Naive thymus-derived CD4-positive, alpha-beta T cell (primary cell): ENCODE results near the gene ING3. TPM values are rescaled to one million over a fixed set of nuclear protein-coding genes. Genes with fewer than 3 reads are reported as not detected.

Source experiments
- ATAC-seq: fragments of 150-1000 bp; cut with Tn5 transposase; 2 replicates; pipeline ENCODE4 v1.10.0; 2021; ENCODE audit warnings: mild to moderate bottlenecking, moderate library complexity
- CTCF ChIA-PET: fragments of 350-600 bp; sonication (Branson Sonifier 250); formaldehyde crosslinking; loops from one replicate; lab custom pipeline; 2021; ENCODE audit warnings: antibody characterized with exemption; lab: Charles Lee
- POLR2A ChIA-PET: fragments of 350-600 bp; sonication (Branson Sonifier 250); formaldehyde crosslinking; loops from one replicate; lab custom pipeline; 2021; ENCODE audit warnings: antibody characterized with exemption, inconsistent platforms; lab: Charles Lee
- DNase-seq, 9 donors: peaks; one replicate each; pipeline versions ENCODE4 v3.0.0 to v3.0.0-alpha.2; 2020 to 2022; ENCODE audit warnings: mixed read lengths in 1 of 9
- H3K27ac ChIP-seq: one replicate; pipeline ENCODE4 v1.7.0; 2013; ENCODE audit warnings: mild to moderate bottlenecking, low read depth, low read length, moderate library complexity
- H3K27me3 ChIP-seq, 2 donors: one replicate each; pipeline ENCODE4 v1.7.0; 2013; ENCODE audit warnings: low read length in 2 of 2, mild to moderate bottlenecking in 2 of 2, moderate library complexity in 2 of 2; ENCODE audit not compliant: control insufficient read depth in 2 of 2, insufficient read depth in 2 of 2
- H3K36me3 ChIP-seq, 3 experiments: 1 replicate in 2 of 3; 2 replicates in 1 of 3; pipeline ENCODE4 v1.7.0; 2013; ENCODE audit warnings: low read length in 3 of 3, mild to moderate bottlenecking in 3 of 3, moderate library complexity in 1 of 3; ENCODE audit not compliant: insufficient read depth in 3 of 3, control insufficient read depth in 2 of 3
- H3K4me1 ChIP-seq, 2 donors: one replicate each; pipeline ENCODE4 v1.7.0; 2013; ENCODE audit warnings: low read length in 2 of 2, mild to moderate bottlenecking in 2 of 2, moderate library complexity in 1 of 2; ENCODE audit not compliant: control insufficient read depth in 2 of 2, insufficient read depth in 2 of 2
- H3K4me3 ChIP-seq: 2 replicates; pipeline ENCODE4 v1.7.0; 2013; ENCODE audit warnings: mild to moderate bottlenecking, low read length
- H3K9me3 ChIP-seq, 3 experiments: 1 replicate in 2 of 3; 2 replicates in 1 of 3; pipeline ENCODE4 v1.7.0; 2013; ENCODE audit warnings: low read length in 3 of 3; ENCODE audit not compliant: control insufficient read depth in 2 of 3
- H3K27ac Mint-ChIP-seq, 9 donors: one replicate each; pipeline ENCODE4 v1.8.0; 2020 to 2022; ENCODE audit warnings: mixed read lengths in 9 of 9, mild to moderate bottlenecking in 8 of 9, moderate library complexity in 5 of 9, inconsistent platforms in 2 of 9
- H3K27me3 Mint-ChIP-seq, 5 donors: one replicate each; pipeline ENCODE4 v1.8.0; 2021 to 2022; ENCODE audit warnings: mixed read lengths in 5 of 5, mild to moderate bottlenecking in 1 of 5
- H3K36me3 Mint-ChIP-seq, 5 donors: one replicate each; pipeline ENCODE4 v1.8.0; 2020 to 2022; ENCODE audit warnings: mixed read lengths in 5 of 5, mild to moderate bottlenecking in 3 of 5, inconsistent platforms in 1 of 5
- H3K4me1 Mint-ChIP-seq, 7 donors: one replicate each; pipeline ENCODE4 v1.8.0; 2020 to 2022; ENCODE audit warnings: mixed read lengths in 7 of 7, mild to moderate bottlenecking in 3 of 7, inconsistent platforms in 1 of 7
- H3K4me3 Mint-ChIP-seq, 10 donors: one replicate each; pipeline ENCODE4 v1.8.0; 2020 to 2022; ENCODE audit warnings: mild to moderate bottlenecking in 10 of 10, mixed read lengths in 10 of 10, moderate library complexity in 6 of 10, inconsistent platforms in 2 of 10
- H3K9me3 Mint-ChIP-seq, 11 donors: one replicate each; pipeline ENCODE4 v1.8.0; 2020 to 2022; ENCODE audit warnings: mixed read lengths in 11 of 11, mild to moderate bottlenecking in 4 of 11, inconsistent platforms in 1 of 11, moderate library complexity in 1 of 11
- intact Hi-C, 2 donors: fragments of 100-400 bp; cut with micrococcal nuclease; formaldehyde crosslinking; loops; one replicate each; pipeline ENCODE4 v1.15.1; 2023
- polyA plus RNA-seq, 2 donors: library from polyadenylated mRNA; unstranded; fragments of 300-500 nt; fragmentation: Illumina TruSeq; gene quantifications; one replicate each; pipeline ENCODE4 v1.2.3, GENCODE V29; 2021
- total RNA-seq, 6 experiments: library from RNA in 5 of 6; stranded (reverse) in 5 of 6; gene quantifications; 1 replicate in 5 of 6; 2 replicates in 1 of 6; pipeline ENCODE4 v1.2.3 and lab custom pipeline; 2021 to 2026

ING3 gene
- total and polyA plus RNA-seq, 7 experiments from 2014 or later, result 26.4 to 36.1 (median 29.9) TPM

DNA sequence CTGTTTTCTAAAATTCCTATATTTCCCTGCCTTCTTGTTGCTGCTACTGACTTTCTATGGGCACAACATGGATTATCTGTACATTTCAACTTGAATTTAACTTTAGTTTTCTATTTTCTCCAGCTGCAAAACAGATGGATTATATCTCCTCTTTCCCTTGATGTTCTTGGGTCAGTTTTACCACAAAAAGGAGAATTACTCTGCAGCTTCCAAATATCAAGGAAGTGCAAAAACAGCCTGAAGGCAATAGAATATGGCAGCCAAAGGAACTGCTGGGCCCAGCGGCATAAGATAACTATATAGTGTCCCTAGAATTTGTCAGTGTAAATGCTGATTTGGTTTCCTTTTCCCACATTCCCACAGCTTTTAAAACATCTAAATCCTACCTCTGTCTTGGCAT is 67.0 kb downstream of the ING3 start:
- no peaks in the 10 kb centered on the region for H3K4me1 ChIP-seq
- no peaks in the 10 kb centered on the region for H3K27me3 ChIP-seq
- H3K27ac ChIP-seq, result no peak overlapping the region
- no peaks in the 10 kb centered on the region for H3K36me3 ChIP-seq
- ChIA-PET CTCF (no interaction called here), POLR2A (no interaction called here)
- H3K9me3 ChIP-seq, result no peaks in the 10 kb centered on the region
- no peak overlapping the region for H3K4me3 ChIP-seq
- Mint-ChIP-seq H3K4me3 (no peak overlapping the region), H3K4me1 (no peaks in the 10 kb centered on the region), H3K9me3 (no peaks in the 10 kb centered on the region), H3K36me3 (no peaks in the 10 kb centered on the region), H3K27me3 (peaks cover 0 to 10% (median 4%) of the 10 kb centered on the region in 5 donors), H3K27ac (no peak overlapping the region)
- DNase-seq, result no peak
- no peak for ATAC-seq
- intact Hi-C loops, result no loop called here

DNA sequence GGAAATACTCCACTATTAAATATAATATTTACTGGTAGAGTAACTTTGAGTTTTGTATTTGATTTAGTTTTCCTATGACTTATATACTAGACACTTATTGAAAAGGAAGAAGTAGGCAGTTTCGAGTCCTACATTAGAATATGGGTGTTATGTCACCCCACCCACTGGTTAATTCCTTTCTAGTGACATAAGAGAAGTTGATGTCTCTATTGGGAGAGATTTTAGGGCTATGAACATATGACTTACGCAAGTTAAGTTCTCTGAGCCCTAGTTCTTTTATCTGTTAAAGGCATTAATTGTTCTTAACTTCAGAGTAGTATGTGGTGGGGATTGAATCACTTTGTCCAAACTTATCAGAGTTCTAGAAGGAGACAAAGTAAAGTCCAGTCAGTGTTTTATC is 68.4 kb downstream of the ING3 start:
- Mint-ChIP-seq H3K4me3 (no peak overlapping the region), H3K4me1 (no peaks in the 10 kb centered on the region), H3K9me3 (no peaks in the 10 kb centered on the region), H3K27me3 (peaks cover 0 to 14% (median 1%) of the 10 kb centered on the region in 5 donors), H3K36me3 (no peaks in the 10 kb centered on the region), H3K27ac (no peak overlapping the region)
- CTCF ChIA-PET, result no interaction called here
- no peaks in the 10 kb centered on the region for H3K4me1 ChIP-seq
- H3K9me3 ChIP-seq, result no peaks in the 10 kb centered on the region
- no peak overlapping the region for H3K4me3 ChIP-seq
- peak; percentile 69 for ATAC-seq
- no peak for DNase-seq
- POLR2A ChIA-PET, result no interaction called here
- intact Hi-C loops, result no loop called here
- no peak overlapping the region for H3K27ac ChIP-seq
- peaks cover 0 to 4% of the 10 kb centered on the region in 2 donors for H3K27me3 ChIP-seq
- no peaks in the 10 kb centered on the region for H3K36me3 ChIP-seq

DNA sequence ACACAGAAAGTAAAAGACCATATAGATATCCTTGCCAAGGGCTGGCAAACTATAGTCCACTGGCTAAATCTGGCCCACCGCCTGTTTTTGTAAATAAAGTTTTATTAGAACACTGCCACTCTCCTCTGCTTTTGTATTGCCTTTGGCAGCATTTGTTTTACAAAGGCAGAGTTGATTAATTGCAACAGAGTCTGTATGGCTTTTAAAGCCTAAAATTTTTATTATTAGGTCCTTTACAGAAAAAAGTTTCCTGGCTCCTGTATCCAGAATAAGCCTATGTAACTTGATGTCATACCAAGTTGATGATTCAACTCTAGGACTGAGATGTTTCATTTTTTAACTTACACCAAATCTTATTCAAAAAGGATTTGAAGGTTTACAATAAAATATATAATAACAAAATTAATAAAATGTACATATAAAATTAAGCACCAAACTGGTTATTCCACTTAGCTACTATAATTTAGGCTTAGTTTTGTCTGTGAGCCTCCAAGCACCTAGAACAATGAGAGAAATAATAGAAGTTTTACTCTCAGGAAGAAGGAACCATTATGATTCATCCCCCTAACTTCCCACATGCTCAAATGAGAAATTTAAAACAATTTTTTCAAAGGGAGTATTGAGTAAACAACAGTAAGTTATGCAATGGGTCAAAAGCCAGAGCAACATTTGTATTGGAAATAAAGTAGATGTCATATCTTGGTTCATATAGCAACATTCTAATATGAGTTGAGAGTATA is 69.8 kb downstream of the ING3 start:
- Histone ChIP-seq H3K9me3 (no peaks in the 10 kb centered on the region), H3K4me1 (no peaks in the 10 kb centered on the region), H3K36me3 (no peaks in the 10 kb centered on the region), H3K27me3 (peaks cover 0 to 4% of the 10 kb centered on the region in 2 donors), H3K27ac (no peak overlapping the region), H3K4me3 (no peak overlapping the region)
- ATAC-seq (peak; percentile 66), DNase-seq (no peak)
- Mint-ChIP-seq H3K27ac (no peak overlapping the region), H3K4me3 (no peak overlapping the region), H3K9me3 (no peaks in the 10 kb centered on the region), H3K36me3 (no peaks in the 10 kb centered on the region), H3K27me3 (peaks cover 0 to 16% (median under 1%) of the 10 kb centered on the region in 5 donors), H3K4me1 (peaks cover 0 to under 1% (median 0%) of the 10 kb centered on the region in 7 donors)
- intact Hi-C loops, result no loop called here
- ChIA-PET CTCF (no interaction called here), POLR2A (interaction anchor here (0.5 kb wide), 1 partner anchor 70 kb away, joined by 4 read pairs; the partner anchor contains the start of gene ING3)

DNA sequence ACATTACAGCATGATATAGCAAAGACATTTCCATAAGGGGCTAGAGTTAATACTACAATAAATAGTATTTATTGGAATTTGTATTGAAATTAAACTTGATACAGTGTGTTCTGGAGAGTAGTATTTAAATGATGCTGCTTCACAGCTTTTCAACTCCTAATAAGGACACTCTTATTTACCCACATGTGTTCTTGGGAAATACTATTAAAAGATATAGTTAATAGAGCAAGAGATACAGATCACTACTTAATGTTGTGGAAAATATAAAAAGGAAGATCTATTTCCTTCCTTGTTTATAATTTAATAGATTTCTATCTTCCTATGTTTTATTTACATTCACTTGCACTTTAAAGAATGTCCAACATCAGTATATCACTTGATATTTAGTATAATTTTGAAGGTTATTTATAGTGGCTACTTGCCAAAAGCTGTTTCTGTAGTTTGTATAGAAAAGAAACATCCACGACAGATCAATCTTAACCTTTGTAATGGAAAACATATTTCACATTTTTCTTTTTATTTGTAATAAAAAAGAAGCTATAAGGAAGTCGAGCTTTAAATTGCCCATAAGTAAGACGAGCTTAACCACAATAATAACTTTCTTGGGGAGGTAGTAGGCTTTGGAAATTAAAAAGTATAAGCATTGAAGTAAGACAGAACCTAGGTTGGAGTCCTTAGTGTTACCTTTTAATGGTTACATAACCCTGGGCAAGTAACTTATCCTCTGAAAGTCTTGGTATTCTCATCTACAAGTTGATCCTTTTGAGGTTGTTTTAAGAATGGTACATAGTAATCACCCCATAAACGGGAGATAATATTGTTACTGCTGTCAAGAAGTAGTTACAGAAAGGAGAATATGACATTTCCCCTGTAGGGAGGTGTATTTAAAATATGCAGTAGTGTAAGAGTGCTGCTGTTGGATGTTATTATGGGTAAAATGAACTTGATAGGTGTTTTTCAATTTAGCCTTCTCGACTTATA is 70.7 kb downstream of the ING3 start:
- CTCF ChIA-PET, result interaction anchor here (0.6 kb wide), 1 partner anchor 342 kb away, joined by 3 read pairs; no protein-coding TSS in a partner anchor
- no peak overlapping the region for H3K4me3 Mint-ChIP-seq
- no peak for DNase-seq
- POLR2A ChIA-PET, result interaction anchor here (0.5 kb wide), 1 partner anchor 71 kb away, joined by 4 read pairs; the partner anchor contains the start of gene ING3
- H3K27ac Mint-ChIP-seq, result no peak overlapping the region
- peaks cover 0 to 4% of the 10 kb centered on the region in 2 donors for H3K27me3 ChIP-seq
- H3K27me3 Mint-ChIP-seq, result peaks cover 6 to 21% (median 9%) of the 10 kb centered on the region in 5 donors
- H3K27ac ChIP-seq, result no peak overlapping the region
- no peaks in the 10 kb centered on the region for H3K36me3 Mint-ChIP-seq
- H3K36me3 ChIP-seq, result no peaks in the 10 kb centered on the region
- H3K9me3 ChIP-seq, result no peaks in the 10 kb centered on the region
- peaks cover 0 to 2% (median 0%) of the 10 kb centered on the region in 7 donors for H3K4me1 Mint-ChIP-seq
- peaks cover 0 to 5% (median 0%) of the 10 kb centered on the region in 11 donors for H3K9me3 Mint-ChIP-seq
- intact Hi-C loops, result no loop called here
- H3K4me1 ChIP-seq, result no peaks in the 10 kb centered on the region
- ATAC-seq, result no peak
- H3K4me3 ChIP-seq, result no peak overlapping the region

DNA sequence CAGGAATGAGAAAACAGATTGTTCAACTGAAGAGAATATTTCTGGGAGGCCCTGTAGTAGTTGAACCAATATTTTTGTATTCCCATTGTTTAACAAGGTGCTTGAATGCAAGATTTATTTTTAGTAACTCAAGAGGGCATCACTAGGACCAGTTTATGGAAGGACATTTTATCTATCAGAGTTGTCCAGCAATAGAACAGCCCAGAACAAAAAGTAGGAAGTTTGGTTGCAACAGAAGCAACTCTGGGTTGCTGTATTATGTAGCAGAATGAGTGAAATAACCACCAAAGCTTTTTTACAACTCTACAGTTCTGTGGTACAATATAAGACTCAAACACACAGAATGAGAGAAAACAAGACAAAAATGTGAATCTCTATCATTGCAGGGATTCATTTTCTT is 72.6 kb downstream of the ING3 start:
- Histone ChIP-seq H3K36me3 (no peaks in the 10 kb centered on the region), H3K4me3 (no peak overlapping the region), H3K4me1 (no peaks in the 10 kb centered on the region), H3K27me3 (peaks cover 0 to 4% of the 10 kb centered on the region in 2 donors), H3K9me3 (no peaks in the 10 kb centered on the region), H3K27ac (no peak overlapping the region)
- ATAC-seq, result peak; percentile 36
- Mint-ChIP-seq H3K4me3 (no peak overlapping the region), H3K27me3 (peaks cover 6 to 17% (median 11%) of the 10 kb centered on the region in 5 donors), H3K9me3 (peaks cover 0 to 6% (median 0%) of the 10 kb centered on the region in 11 donors), H3K36me3 (no peaks in the 10 kb centered on the region), H3K4me1 (peaks cover 0 to 2% (median 0%) of the 10 kb centered on the region in 7 donors), H3K27ac (no peak overlapping the region)
- ChIA-PET POLR2A (no interaction called here), CTCF (no interaction called here)
- no peak for DNase-seq
- intact Hi-C loops, result no loop called here

DNA sequence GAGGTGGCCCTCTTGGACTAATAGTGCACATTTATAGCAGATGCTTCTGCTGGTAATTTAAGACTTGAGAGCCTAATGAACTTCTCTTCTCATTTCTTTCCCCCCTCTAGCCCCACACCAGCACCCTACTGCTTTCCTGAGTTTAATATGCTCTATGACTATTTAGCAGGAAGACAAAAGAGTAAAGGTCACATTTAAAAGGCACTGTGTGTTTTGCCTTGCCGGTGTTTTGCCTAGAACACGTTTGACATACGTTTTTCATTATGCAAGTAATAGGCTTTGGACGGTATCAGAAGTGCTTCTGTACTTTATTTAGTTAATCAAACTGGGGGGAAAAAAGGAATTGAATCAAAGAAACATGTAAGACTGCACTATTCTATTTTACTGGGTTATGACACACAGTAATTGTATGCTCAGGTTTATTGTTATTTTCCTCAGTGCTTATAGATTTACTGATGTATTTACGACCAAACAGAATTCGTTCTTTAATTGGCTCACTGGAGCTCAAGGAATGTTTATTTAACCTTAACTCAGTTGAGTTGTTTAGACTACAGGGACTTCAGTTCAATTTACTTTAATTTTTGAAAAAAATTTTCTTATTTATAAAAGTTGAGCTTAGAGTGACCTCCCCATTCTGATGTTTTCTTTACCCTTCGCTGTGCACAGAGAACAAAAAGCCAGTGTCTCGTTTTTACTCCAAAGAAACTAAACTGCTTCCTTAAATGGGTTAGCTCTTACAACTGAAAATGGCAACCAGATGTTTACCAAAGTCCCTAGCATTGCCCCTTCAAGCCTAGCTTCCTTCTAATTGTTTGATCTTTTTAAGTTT is 73.3 kb downstream of the ING3 start:
- Histone ChIP-seq H3K27ac (no peak overlapping the region), H3K9me3 (no peaks in the 10 kb centered on the region), H3K27me3 (peaks cover 0 to 4% of the 10 kb centered on the region in 2 donors), H3K4me3 (no peak overlapping the region), H3K36me3 (no peaks in the 10 kb centered on the region), H3K4me1 (no peaks in the 10 kb centered on the region)
- ChIA-PET POLR2A (no interaction called here), CTCF (interaction anchor here (0.6 kb wide), 1 partner anchor 82 kb away, joined by 3 read pairs; no protein-coding TSS in a partner anchor)
- DNase-seq, result no peak
- H3K36me3 Mint-ChIP-seq, result no peaks in the 10 kb centered on the region
- intact Hi-C loops, result no loop called here
- peaks cover 0 to 6% (median 0%) of the 10 kb centered on the region in 11 donors for H3K9me3 Mint-ChIP-seq
- ATAC-seq, result no peak
- H3K4me3 Mint-ChIP-seq, result no peak overlapping the region
- no peak overlapping the region for H3K27ac Mint-ChIP-seq
- peaks cover 6 to 15% (median 12%) of the 10 kb centered on the region in 5 donors for H3K27me3 Mint-ChIP-seq
- H3K4me1 Mint-ChIP-seq, result peaks cover 0 to 2% (median 0%) of the 10 kb centered on the region in 7 donors
